OCI-LY3 (cell line): ENCODE results near the gene PYHIN1.

Experiments used
- CTCF ChIP-seq: fragments of 200-600, 300-600 bp; sonication (generic); IDR thresholded peaks from 2 replicates; pipeline ENCODE4 v1.5.1; 2014; ENCODE audit warnings: antibody characterized with exemption, low read length, low read depth
- EZH2phosphoT487 ChIP-seq: fragments of 200-600 bp; shearing (Covaris generic); IDR thresholded peaks from 2 replicates; pipeline ENCODE4 v1.6.1; 2018; ENCODE audit warnings: antibody characterized with exemption, mixed run types, low read depth

- TF ChIP-seq CTCF (no peak), EZH2phosphoT487 (no peak)
Measured at GRCh38 chr1:158984386-158984785, 53.0 kb downstream of the PYHIN1 start.
